Inflammatory macrophage (primary cell): Measurements from ENCODE around the gene VWCE.
A peak's percentile ranks its signal among the peaks of the same experiment; 100 is the strongest.

Experiments
- DNase-seq, 2 donors: peaks; one replicate each; pipeline ENCODE4 v3.0.0-alpha.2; 2020 to 2022
- total RNA-seq, 18 experiments: gene quantifications; one replicate each; lab custom pipeline; 2026; ENCODE audit warnings: mixed read lengths in 6 of 18, inconsistent platforms in 2 of 18; lab: John Stamatoyannopoulos, UW

Gene VWCE
- 0.16 to 1.1 (median 0.63) reads per million in 18 experiments for total RNA-seq

GRCh38 chr11:61294717-61295595 is at the start of gene VWCE:
Gene VWCE (minus strand): TSS chr11:61295316. CDS start chr11:61295037, 279 bp downstream.
- peak; percentile 42 to 72 for DNase-seq

- DNase-seq, result no peak
These were observed 49.0 kb upstream of the VWCE start for GRCh38 chr11:61343792-61344745.

GRCh38 chr11:61342207-61342803 is 47.2 kb upstream of the VWCE start:
- peak in 1 of 2 donors; percentile 34 for DNase-seq

- DNase-seq, result no peak
These were observed 46.6 kb upstream of the VWCE start for GRCh38 chr11:61341706-61342105.

- DNase-seq, result peak; percentile 10 to 56
These were observed 45.9 kb upstream of the VWCE start for GRCh38 chr11:61340979-61341378.

- DNase-seq, result no peak
These were observed 44.4 kb upstream of the VWCE start for GRCh38 chr11:61339490-61339878.

- DNase-seq, result no peak
These were observed 43.8 kb upstream of the VWCE start for GRCh38 chr11:61338783-61339489.

- peak; percentile 18 to 68 for DNase-seq
These were observed 42.8 kb upstream of the VWCE start for GRCh38 chr11:61337706-61338470.

GRCh38 chr11:61336171-61336935 is 41.2 kb upstream of the VWCE start:
- peak; percentile 64 to 65 for DNase-seq

- DNase-seq, result no peak
These were observed 40.2 kb upstream of the VWCE start for GRCh38 chr11:61335355-61335710.

- DNase-seq, result no peak
These were observed 39.6 kb upstream of the VWCE start for GRCh38 chr11:61334434-61335354.

- DNase-seq, result peak in 1 of 2 donors; percentile 23
These were observed 38.7 kb upstream of the VWCE start for GRCh38 chr11:61333550-61334433.

- peak; percentile 76 to 89 for DNase-seq
These were observed 37.9 kb upstream of the VWCE start, which contains the start of the genes DDB1 and TKFC for GRCh38 chr11:61332797-61333549. Gene DDB1 (minus strand): TSS chr11:61333105. CDS start chr11:61332968, 137 bp downstream. Gene TKFC (plus strand): TSS chr11:61333228. CDS start chr11:61334729, 1,501 bp downstream.

GRCh38 chr11:61332281-61332796 is 37.2 kb upstream of the VWCE start:
- DNase-seq, result peak; percentile 2 to 12

- peak; percentile 65 to 68 for DNase-seq
These were observed 36.5 kb upstream of the VWCE start for GRCh38 chr11:61331651-61332050.

GRCh38 chr11:61329871-61330270 is 34.8 kb upstream of the VWCE start:
- DNase-seq, result no peak

- DNase-seq, result no peak
These were observed 33.2 kb upstream of the VWCE start for GRCh38 chr11:61328351-61328750.
